ENCODE results near the gene DUS2.
"Not testable (repeated sequence)": the region's sequence is repeated elsewhere in the genome, so short reads cannot be mapped to it uniquely, and the experiment has no call there.

The DUS2 gene

DNA sequence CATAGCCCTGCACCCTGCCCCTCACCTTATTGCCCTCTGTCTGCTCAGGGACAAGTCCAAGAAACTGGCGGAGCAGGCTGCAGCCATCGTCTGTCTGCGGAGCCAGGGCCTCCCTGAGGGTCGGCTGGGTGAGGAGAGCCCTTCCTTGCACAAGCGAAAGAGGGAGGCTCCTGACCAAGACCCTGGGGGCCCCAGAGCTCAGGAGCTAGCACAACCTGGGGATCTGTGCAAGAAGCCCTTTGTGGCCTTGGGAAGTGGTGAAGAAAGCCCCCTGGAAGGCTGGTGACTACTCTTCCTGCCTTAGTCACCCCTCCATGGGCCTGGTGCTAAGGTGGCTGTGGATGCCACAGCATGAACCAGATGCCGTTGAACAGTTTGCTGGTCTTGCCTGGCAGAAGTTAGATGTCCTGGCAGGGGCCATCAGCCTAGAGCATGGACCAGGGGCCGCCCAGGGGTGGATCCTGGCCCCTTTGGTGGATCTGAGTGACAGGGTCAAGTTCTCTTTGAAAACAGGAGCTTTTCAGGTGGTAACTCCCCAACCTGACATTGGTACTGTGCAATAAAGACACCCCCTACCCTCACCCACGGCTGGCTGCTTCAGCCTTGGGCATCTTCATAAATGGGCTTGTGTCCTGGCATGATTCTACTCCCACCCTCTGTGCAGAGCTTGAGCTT is 55.8 kb downstream of the DUS2 start:
- no peak for DNase-seq

DNA sequence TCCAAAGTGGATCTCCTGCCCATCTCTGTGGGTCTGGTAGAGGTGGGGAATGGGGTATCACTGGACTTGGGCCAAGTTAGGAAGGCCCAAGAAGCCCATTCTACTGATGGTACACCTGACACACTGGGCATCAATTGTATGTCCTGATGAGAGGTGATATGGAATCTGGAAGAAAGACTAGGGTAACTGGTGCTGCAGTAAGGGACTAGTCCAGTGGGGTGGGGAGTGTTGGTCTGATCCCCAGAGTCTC is 56.2 kb downstream of the DUS2 start:
- no peak for DNase-seq

DNA sequence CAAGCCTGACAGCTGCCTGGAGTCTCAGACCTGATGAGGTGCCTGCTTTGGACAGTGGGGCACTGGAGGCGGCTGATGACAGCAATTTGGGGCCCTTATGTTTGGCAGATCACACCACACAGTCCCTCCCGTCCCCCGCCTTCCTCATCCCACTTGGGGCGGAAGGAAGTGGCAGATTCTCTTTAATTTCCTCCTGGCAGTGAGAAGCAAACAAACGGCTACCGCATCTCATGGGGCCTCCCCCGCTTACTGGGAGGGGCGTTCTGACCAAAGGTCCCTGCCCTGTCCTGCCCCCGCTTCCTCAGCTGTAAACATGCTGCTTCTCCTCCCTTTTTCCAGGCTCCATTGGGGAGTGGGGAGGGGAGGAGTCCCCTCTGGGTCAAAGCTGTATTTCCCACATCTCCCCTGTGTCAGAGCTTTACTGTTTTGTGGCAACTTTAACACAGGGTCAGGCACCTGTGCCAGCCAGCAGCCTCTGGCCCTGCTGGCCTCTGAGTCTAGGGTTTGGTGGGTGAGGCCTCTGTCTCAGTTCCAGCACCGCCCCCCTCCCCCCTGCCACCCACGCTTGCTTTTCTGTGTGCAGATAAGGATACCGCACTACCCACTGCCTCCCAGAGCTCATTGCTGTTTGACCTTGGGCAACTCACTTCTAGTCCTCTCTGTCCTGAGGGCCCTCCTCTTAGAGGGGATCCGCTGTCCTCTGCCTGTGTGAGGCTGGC is 56.7 kb downstream of the DUS2 start:
- no peak for DNase-seq

DNA sequence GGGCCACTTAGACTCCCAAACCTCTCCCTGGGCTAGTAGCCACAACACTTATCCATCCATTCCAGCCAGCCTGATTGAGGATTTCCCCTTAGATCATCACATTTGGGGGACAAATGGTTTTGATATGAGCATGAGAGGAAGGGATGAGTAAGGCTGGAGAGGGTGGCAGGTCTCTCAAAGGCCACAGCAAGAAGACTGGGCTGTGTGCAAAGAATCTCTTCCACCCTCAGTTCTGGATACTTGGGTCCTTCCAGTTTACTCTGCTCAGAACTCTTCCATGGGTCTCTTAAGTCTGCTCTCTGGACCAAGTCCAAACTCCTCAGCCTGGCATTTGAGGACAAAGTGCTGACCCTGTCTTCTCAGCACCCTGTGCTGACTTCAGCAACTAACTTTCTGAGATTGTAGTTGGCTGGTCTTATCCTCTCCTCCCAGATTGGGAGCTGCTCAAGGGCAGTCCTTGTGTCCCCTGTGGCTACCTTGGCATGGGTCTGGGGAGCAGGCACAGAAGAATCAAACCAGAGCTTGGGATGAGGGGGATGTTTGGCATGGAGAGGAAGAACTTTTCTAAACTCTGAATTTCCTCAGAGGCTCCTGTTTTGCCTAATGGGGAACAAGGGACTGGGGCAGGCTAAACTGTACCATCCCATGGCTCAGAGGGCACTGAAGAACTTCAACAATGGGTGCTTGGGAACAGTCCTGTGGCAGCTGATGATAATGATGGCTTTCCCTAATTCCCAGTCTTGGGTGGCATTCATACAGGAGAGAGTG is 59.0 kb downstream of the DUS2 start:
- DNase-seq, result no peak

- peak in 1 of 2 experiments; percentile 11 for DNase-seq
Measured at GRCh38 chr16:68082629-68083238, 59.6 kb downstream of the DUS2 start.

DNA sequence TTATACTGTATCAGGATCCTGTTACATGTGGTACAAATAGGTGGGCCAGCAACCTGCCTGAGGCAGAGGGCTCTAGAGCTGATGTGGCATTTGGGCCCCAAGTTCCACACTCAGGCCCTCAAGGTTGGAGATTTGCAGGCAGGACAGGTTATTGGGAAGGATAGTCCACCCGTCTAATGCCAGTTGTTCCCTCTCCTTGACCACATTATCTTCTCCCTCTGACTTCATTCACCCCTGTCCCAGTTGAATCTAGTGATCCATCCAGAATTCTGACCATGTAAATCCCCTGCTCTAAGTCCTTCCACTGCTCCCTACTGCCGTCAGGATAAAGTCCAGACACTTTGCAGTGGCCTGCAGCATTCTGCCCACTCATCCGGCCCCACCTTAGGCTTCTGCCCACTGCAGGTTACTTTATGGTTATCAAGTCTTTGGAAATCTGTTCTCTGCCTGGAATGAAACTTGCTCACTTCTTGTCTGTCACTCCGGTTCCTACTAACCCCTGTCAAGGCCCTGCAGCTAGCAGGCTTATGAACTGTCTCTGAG is 60.2 kb downstream of the DUS2 start:
- DNase-seq, result no peak

DNA sequence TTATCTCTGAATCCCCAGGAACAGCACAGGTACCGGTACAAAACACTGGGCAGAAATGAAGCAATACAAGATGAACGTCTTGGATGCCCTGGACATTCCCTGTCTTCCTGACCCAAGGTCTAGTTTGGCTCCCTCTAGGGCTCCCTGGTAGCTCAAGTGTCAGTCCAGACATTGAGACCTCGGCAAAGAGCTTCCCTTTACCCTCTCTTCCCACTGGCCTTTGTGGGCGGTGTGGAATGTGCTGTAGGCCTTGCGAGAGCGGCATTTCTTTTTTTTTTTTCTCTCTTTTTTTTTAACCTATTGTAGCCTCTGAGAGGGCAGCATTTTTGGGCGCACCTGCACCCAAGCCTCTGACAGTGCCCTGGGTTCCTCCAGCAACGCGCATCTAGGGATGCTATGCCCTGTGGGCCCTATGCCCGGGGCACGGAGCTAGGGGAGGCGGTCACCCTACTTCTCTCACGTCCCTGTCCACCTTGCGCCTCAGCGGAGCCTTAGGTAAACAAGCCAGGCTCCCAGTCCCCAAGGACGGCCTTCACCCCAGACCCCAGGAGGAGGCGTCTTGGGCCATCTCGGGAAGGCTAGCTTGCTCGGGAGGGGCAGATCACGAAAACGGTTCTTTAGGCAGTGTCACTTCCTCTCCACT is 60.9 kb downstream of the DUS2 start:
- DNase-seq, result peak in 1 of 2 experiments; percentile 31

DNA sequence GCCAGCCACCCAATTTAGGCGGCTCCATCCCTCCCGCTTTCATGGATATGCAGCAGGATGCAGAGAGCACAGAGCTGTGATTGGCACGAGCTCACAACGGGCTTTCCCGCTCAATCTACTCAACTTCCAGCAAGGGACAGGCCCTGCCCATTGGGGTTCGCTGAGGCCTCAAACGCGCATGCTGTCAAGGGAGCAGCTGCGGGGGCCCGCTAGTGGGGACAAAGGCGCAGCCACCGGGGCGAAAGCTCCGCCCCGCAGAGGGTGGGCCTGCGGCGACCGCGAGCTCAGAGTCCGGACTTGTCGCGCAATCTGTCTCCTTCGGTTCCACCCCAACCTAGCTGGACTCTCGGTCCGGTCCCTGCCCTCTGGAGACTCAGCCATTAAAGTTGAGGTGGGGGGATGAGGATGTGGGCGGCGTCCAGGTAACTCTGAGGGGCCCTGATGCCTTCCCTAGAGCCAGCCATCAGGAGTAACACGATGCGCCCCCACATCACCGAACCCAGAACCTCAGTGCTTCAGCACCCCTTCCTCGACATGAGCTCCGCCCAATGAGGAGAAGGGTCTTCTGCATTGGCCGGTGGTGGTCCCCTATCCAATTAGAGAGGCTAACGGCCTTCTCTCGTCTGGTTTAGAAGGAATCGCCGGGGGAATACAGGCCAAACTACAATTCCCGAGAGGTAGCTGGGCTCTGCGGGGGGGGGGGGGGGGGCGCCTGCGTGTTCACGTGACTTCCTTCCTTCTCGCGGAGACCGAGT is 61.6 kb downstream of the DUS2 start:
- peak; percentile 87 to 98 for DNase-seq

- DNase-seq, result peak; percentile 67 to 96
Measured at GRCh38 chr16:68085259-68086071, 62.4 kb downstream of the DUS2 start, which contains the start of gene NFATC3. Gene NFATC3 (plus strand): TSS chr16:68085370. CDS start chr16:68085682, 312 bp downstream.

DNA sequence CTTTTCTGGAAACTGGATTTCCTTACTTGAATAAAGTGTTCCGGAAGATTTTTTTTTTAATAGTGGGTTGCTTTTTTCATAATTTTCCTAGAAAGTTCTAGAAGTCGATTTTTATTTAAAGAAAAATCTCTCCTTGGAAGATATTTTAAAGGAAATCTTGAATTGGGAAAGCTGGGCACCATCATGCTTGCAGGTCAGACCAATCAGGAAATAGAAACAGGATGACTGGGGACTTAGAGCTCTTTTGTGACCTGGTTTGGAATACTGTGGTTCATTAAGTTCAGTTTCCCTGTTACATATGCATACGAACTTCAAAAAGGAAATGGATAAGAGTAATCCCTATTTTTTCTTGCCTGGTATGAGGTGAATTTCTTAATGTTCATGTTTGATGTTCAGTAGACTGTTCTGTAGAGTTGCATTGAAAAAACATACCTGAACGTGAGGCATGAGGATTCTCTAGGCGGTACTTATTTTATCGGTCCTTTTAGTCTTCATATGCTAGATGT is 63.3 kb downstream of the DUS2 start:
- DNase-seq, result peak in 1 of 2 experiments; percentile 43

DNA sequence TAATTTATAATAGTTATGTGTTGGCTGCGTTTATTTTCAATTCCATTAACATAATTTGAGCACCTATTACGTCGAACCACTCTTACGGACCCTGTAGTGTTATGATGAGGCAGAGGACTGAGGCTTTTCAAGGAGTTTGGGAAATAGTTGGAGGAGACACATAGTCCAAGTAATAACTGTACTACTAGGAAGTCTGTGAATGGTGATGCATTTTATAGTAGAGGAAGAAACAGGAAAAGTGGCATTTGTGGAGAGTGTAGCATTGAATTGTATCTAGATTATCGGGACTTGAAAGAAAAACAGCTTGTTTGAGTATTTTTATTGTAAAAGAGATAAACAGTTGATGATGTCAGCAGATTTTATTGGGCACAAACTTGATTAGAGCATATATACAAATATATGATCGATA is 63.8 kb downstream of the DUS2 start:
- DNase-seq, result no peak

DNA sequence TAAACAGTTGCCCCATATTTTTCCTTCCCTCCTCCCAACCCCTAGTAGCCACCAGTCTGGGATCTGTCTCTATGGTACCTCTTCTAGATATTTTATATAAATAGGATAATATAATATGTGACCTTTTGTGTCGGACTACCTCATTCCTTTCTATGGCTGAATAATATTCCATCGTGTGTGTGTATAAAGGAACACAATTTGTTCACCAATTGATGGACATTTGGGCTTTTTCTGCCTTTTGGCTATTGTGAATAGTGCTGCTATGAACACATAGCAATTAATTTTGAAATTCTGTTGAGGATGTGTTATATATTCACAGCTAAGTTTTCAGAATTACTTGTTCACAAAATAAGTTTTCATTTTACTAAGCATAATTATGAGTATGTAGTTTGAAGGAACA is 64.6 kb downstream of the DUS2 start:
- no peak for DNase-seq

- no peak for DNase-seq
Measured at GRCh38 chr16:68088130-68088972, 65.3 kb downstream of the DUS2 start.

- no peak for DNase-seq
Measured at GRCh38 chr16:68089067-68089466, 66.0 kb downstream of the DUS2 start.

DNA sequence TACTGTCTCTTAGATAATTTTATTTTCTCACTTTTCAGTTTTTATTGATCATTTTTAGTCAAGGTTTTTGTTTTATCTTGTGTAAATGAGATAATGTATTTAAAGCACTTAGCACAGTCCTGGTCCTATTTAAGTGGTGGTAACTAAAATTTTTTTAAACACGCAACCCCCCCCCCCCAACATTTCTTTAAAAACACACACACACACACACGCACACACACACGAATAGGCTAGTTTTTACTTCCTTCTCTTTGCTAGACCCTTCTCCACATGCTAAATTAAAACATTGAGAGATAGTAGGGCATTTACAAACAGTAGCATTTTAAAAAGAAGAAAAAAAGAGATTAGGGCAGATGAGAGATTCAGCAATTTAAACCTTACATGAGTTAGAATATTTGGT is 67.0 kb downstream of the DUS2 start:
- DNase-seq, result no peak

DNA sequence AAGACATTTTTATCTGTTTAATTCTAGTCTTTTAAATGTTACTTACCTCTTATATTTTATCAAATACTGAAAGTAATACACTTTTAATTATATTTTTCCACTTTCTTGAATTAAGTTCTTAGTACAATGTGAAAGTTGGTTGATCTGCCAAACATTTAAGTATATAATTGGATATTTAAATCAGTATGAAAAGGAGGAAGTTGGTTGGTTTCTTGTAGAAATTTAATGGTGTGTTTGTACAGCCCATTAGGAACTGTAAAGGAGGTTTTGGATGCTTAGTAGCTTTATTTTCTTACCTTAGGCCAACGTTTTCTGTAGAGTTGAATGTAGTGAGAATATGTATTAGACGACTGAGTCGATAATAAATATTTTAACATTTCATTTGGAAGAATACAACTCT is 67.4 kb downstream of the DUS2 start:
- DNase-seq, result no peak

- DNase-seq, result no peak
Measured at GRCh38 chr16:68091380-68092261, 68.5 kb downstream of the DUS2 start.

DNA sequence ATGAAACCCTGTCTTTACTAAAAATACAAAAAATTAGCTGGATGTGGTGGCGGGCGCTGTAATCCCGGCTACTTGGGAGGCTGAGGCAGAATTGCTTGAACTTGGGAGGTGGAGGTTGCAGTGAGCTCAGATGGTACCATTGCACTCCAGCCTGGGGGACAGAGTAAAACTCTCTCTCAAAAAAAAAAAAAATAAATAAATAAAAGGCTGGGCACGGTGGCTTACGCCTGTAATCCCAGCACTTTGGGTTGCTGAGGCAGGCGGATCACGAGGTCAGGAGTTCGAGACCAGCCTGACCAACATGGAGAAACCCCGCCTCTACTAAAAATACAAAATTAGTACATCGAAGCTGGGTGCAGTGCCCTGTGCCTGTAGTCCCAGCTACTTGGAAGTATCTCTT is 69.2 kb downstream of the DUS2 start:
- not testable (repeated sequence) for DNase-seq
